PC-3 (cell line): Measurements from ENCODE around the gene PSRC1. TPM values are rescaled to one million over a fixed set of nuclear protein-coding genes. Genes with fewer than 3 reads are reported as not detected.
A peak's percentile ranks its signal among the peaks of the same experiment; 100 is the strongest.

Experiments
- ATAC-seq: fragments of 200-7000 bp; cut with Tn5 transposase; 2 replicates; pipeline ENCODE4 v1.9.1; 2020; ENCODE audit warnings: mild to moderate bottlenecking, moderate library complexity
- BruUV-seq: library from RNA; stranded (reverse); fragments of 400-500 nt; replicated peaks from 2 replicates; lab custom pipeline; 2021; lab: Mats Ljungman, UMichigan
- CTCF ChIA-PET: fragments of 300-600 bp; sonication (Branson Sonifier 250); formaldehyde crosslinking; loops from one replicate; lab custom pipeline; 2022; ENCODE audit warnings: antibody characterized with exemption; lab: Charles Lee
- POLR2A ChIA-PET: fragments of 300-600 bp; sonication (Branson Sonifier 250); formaldehyde crosslinking; loops from one replicate; lab custom pipeline; 2022; ENCODE audit warnings: antibody characterized with exemption; ENCODE audit not compliant: unreplicated experiment; lab: Charles Lee
- DNase-seq: peaks from one replicate; pipeline ENCODE4 v3.0.0-alpha.2; 2015
- H2AFZ ChIP-seq: fragments of 300-600 bp; sonication (generic); 2 replicates; pipeline ENCODE4 v1.6.0; 2016; ENCODE audit warnings: antibody characterized with exemption, low read length
- H3F3A ChIP-seq: fragments of 300-600 bp; sonication (generic); one replicate; pipeline ENCODE4 v1.6.0; 2017; ENCODE audit warnings: antibody characterized with exemption, low read length, control low read depth, mild to moderate bottlenecking; ENCODE audit not compliant: unreplicated experiment
- H3K27ac ChIP-seq: fragments of 300-600 bp; sonication (generic); 2 replicates; pipeline ENCODE4 v1.5.1; 2016; ENCODE audit warnings: mild to moderate bottlenecking, low read length
- H3K27me3 ChIP-seq: fragments of 300-600 bp; sonication (generic); 2 replicates; pipeline ENCODE4 v1.6.1; 2016; ENCODE audit warnings: low read length, mixed read lengths
- H3K36me3 ChIP-seq: fragments of 300-600 bp; sonication (generic); 2 replicates; pipeline ENCODE4 v1.6.1; 2016; ENCODE audit warnings: low read depth, mixed run types, low read length, mixed read lengths
- H3K4me1 ChIP-seq: fragments of 300-600 bp; sonication (generic); 2 replicates; pipeline ENCODE4 v1.5.1; 2016; ENCODE audit warnings: low read length; ENCODE audit not compliant: insufficient read depth
- H3K4me2 ChIP-seq: fragments of 300-600 bp; sonication (generic); 2 replicates; pipeline ENCODE4 v1.6.0; 2016; ENCODE audit warnings: low read length
- H3K4me3 ChIP-seq: fragments of 300-600 bp; sonication (generic); 2 replicates; pipeline ENCODE4 v1.5.1; 2016; ENCODE audit warnings: mild to moderate bottlenecking, low read length, mixed read lengths
- H3K79me2 ChIP-seq: fragments of 300-600 bp; sonication (generic); 2 replicates; pipeline ENCODE4 v1.6.1; 2017; ENCODE audit warnings: low read length, mixed read lengths
- H3K9ac ChIP-seq: fragments of 300-600 bp; sonication (generic); 2 replicates; pipeline ENCODE4 v1.6.0; 2016; ENCODE audit warnings: mild to moderate bottlenecking, low read length
- H3K9me2 ChIP-seq: fragments of 300-600 bp; sonication (generic); replicated peaks from 2 replicates; pipeline ENCODE4 v1.6.1; 2016; ENCODE audit warnings: mixed run types, low read length, mixed read lengths
- H3K9me3 ChIP-seq: fragments of 300-600 bp; sonication (generic); 2 replicates; pipeline ENCODE4 v1.6.1; 2016; ENCODE audit warnings: low read length, mixed read lengths
- H4K20me1 ChIP-seq: fragments of 300-600 bp; sonication (generic); 2 replicates; pipeline ENCODE4 v1.6.1; 2016; ENCODE audit warnings: low read length, mixed read lengths
- CTCF ChIP-seq: fragments of 300-600 bp; sonication (generic); conservative IDR thresholded peaks from 2 replicates; pipeline ENCODE4 v1.5.1; 2017; ENCODE audit warnings: antibody characterized with exemption, low read depth, mild to moderate bottlenecking, low read length
- EZH2 ChIP-seq: fragments of 300-600 bp; sonication (generic); IDR thresholded peaks from one replicate; pipeline ENCODE4 v1.6.1; 2017; ENCODE audit warnings: antibody characterized with exemption, mild to moderate bottlenecking, low read length; ENCODE audit not compliant: unreplicated experiment
- EZH2phosphoT487 ChIP-seq: fragments of 300-600 bp; sonication (generic); IDR thresholded peaks from 2 replicates; pipeline ENCODE4 v1.6.1; 2018; ENCODE audit warnings: mild to moderate bottlenecking, antibody characterized with exemption, low read length, borderline replicate concordance
- intact Hi-C: fragments of 100-400 bp; cut with micrococcal nuclease; formaldehyde crosslinking; loops from 2 replicates; pipeline ENCODE4 v1.9.0; 2023
- total RNA-seq: library from RNA; depleted of rRNA; stranded (reverse); fragments of >200 nt; gene quantifications from 2 replicates; pipeline ENCODE4 v1.2.3, GENCODE V29; 2014

The PSRC1 gene
- total RNA-seq, 1 experiment from 2014 or later = 33.8 TPM

DNA sequence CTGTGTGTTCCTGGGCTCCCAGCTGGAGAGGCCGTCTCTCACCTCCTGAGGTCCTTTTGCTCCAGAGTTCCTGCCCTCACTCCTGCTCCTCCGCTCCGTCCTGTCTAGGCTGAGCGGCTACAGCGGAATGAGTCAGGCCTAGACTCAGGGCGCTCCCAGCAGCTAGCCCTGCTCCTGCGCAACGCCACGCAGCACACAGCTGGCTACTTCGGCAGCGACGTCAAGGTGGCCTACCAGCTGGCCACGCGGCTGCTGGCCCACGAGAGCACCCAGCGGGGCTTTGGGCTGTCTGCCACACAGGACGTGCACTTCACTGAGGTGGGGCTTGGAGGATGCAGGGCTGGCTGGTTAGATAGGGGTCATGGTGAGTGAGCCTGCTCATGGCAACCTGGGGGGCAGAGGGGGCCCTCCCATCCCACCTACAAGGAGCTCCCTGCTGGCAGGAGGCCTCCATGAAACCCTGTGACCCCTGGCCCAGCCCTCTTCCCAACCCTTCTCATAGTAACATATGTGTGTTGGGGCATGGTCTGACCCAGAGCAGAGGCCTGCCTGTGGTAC is 15.1 kb downstream of the PSRC1 start:
- BruUV-seq = no TSS peak
- H3K9me3 ChIP-seq = no peaks in the 10 kb centered on the region
- peaks cover 11% of the 10 kb centered on the region for H3K4me1 ChIP-seq
- CTCF ChIA-PET = no interaction called here
- H3K27ac ChIP-seq = no peak overlapping the region; the same call in 1 of the 2 replicates
- H3K4me3 ChIP-seq = no peak overlapping the region
- H3K36me3 ChIP-seq = no peaks in the 10 kb centered on the region
- DNase-seq = no peak
- H2AFZ ChIP-seq = no peak overlapping the region
- H3F3A ChIP-seq = no peaks in the 10 kb centered on the region
- TF ChIP-seq EZH2 (no peak), EZH2phosphoT487 (no peak), CTCF (no peak)
- intact Hi-C loops = no loop called here
- H3K27me3 ChIP-seq = no peaks in the 10 kb centered on the region
- H3K79me2 ChIP-seq = no peaks in the 10 kb centered on the region
- H3K4me2 ChIP-seq = no peak overlapping the region
- H4K20me1 ChIP-seq = no peaks in the 10 kb centered on the region
- no peak overlapping the region for H3K9ac ChIP-seq
- POLR2A ChIA-PET = no interaction called here
- H3K9me2 ChIP-seq = no peaks in the 10 kb centered on the region
- ATAC-seq = no peak

DNA sequence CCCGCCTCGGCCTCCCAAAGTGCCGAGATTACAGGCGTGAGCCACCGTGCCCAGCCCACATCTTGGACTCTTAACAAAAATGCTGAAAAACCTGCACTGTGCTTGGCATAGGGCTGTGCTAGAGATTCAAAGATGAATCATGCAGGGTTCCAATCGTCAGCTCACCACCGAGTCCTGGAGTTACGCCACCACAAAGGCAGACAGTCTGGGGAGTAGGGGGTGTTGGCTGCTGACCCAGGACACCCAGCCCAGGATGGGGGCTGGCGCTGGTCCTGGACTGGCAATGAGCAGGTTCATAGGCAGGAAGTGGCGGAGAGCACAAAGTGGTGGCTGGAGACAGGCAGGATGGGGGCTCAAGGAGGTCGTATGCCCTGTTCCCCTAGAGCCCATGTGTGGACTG is 16.0 kb downstream of the PSRC1 start:
- Histone ChIP-seq H3K27me3 (no peaks in the 10 kb centered on the region), H3K9ac (no peak overlapping the region), H3K4me3 (no peak overlapping the region), H3K4me2 (peak overlapping the region; percentile 11; the same call in 1 of the 2 replicates), H3K9me3 (no peaks in the 10 kb centered on the region), H3K9me2 (no peaks in the 10 kb centered on the region), H3K79me2 (no peaks in the 10 kb centered on the region), H2AFZ (0 out of 2 replicates have a peak overlapping the region, but pooled peaks have one; percentile 14), H3K36me3 (no peaks in the 10 kb centered on the region), H4K20me1 (no peaks in the 10 kb centered on the region), H3K4me1 (peaks cover 10% of the 10 kb centered on the region), H3K27ac (peak overlapping the region; percentile 48), H3F3A (no peaks in the 10 kb centered on the region)
- peak; percentile 85 for DNase-seq
- intact Hi-C loops = no loop called here
- CTCF ChIA-PET = no interaction called here
- no TSS peak for BruUV-seq
- POLR2A ChIA-PET = no interaction called here
- TF ChIP-seq EZH2 = no peak
- TF ChIP-seq EZH2phosphoT487 = no peak
- no peak for TF ChIP-seq CTCF
- peak; percentile 21 for ATAC-seq

- Histone ChIP-seq H4K20me1 (no peaks in the 10 kb centered on the region), H3F3A (no peaks in the 10 kb centered on the region), H3K27ac (no peak overlapping the region), H3K9me3 (no peaks in the 10 kb centered on the region), H3K27me3 (no peaks in the 10 kb centered on the region), H3K4me2 (no peak overlapping the region), H3K9me2 (no peaks in the 10 kb centered on the region), H2AFZ (no peak overlapping the region), H3K79me2 (no peaks in the 10 kb centered on the region), H3K36me3 (no peaks in the 10 kb centered on the region), H3K4me3 (no peak overlapping the region), H3K9ac (no peak overlapping the region), H3K4me1 (peaks cover 10% of the 10 kb centered on the region)
- no TSS peak for BruUV-seq
- intact Hi-C loops = no loop called here
- DNase-seq (no peak), ATAC-seq (no peak)
- POLR2A ChIA-PET = no interaction called here
- CTCF ChIA-PET = no interaction called here
- TF ChIP-seq EZH2phosphoT487 (no peak), CTCF (no peak), EZH2 (no peak)
Observed at GRCh38 chr1:109265741-109266330, 17.1 kb downstream of the PSRC1 start.
